ENCODE results near the gene PLCB1. TPM values are rescaled to one million over a fixed set of nuclear protein-coding genes. Genes with fewer than 3 reads are reported as not detected.

PLCB1 gene
- total and polyA plus RNA-seq, 2 donors (not counting 3 experiments of a cell fraction or from before 2014, with no cell fraction given): 10.2 to 53.4 TPM

DNA sequence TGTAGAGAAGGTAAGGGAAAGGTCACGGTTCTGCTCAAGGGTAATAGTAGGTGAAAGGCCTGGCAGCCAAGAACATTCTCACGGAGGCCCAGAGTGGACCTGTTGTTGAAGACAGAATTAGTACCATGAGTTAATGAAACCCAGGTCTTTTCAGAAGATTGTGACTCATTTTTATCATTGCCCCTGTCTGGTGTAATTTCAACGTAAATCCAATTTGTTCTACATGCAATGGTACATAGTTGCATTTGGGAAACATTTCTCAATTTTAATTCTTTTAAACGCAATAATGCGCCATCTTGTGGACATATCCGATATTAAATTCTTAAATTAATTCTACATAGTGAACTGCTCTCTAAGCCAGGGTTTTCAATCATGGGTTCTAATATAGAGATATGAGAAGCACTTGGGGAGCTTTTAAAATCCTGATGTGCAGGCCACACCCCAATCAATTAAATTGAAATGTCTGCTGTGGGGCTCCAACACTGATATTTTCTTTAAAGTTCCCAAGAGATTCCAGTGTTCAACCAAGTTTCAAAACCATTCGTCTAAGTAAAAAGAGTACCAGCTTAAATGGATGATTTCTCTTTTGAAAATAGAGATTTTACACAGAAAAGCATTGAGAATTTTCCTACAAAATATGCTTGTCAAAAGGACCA lies 257.4 kb downstream of the PLCB1 start:
- Histone ChIP-seq H3K36me3 (ENCODE audit: control insufficient read depth in 2 of 2, extremely low read depth in 1 of 2, insufficient read depth in 2 of 2, low read length in 2 of 2) (no peaks in the 10 kb centered on the region), H3K27ac (ENCODE audit: insufficient read depth, low read depth, low read length) (no peak overlapping the region), H3K4me1 (ENCODE audit: control insufficient read depth, extremely low read depth, insufficient read depth, low read length) (peaks cover 3% of the 10 kb centered on the region), H3K27me3 (ENCODE audit: control insufficient read depth in 2 of 2, insufficient read depth in 2 of 2, low read length in 2 of 2) (no peaks in the 10 kb centered on the region), H2AFZ (ENCODE audit: low read depth, low read length) (no peak overlapping the region), H4K20me1 (replicated peaks; ENCODE audit: control insufficient read depth, extremely low read depth, insufficient read depth, low read length) (no peaks in the 10 kb centered on the region), H3K9me3 (replicated peaks; ENCODE audit: control insufficient read depth, insufficient read depth, low read length) (no peaks in the 10 kb centered on the region), H3K4me2 (ENCODE audit: insufficient read depth, low read length) (no peak overlapping the region), H3K9ac (replicated peaks; ENCODE audit: extremely low read depth, insufficient read depth, low read length) (no peak overlapping the region), H3K4me3 (replicated peaks in 1 of 3; ENCODE audit: insufficient read depth in 1 of 3, low read depth in 1 of 3, low read length in 3 of 3) (no peak overlapping the region), H3K9me1 (replicated peaks; ENCODE audit: control insufficient read depth, extremely low read depth, insufficient read depth, low read length) (no peaks in the 10 kb centered on the region), H3K79me2 (ENCODE audit: control insufficient read depth, insufficient read depth, low read length) (no peaks in the 10 kb centered on the region)
- ChIA-PET POLR2A (no interaction called here), CTCF (interaction anchor here (0.6 to 6.8 kb wide), 16 partner anchors 10 to 453 kb away, joined by 3 to 75 read pairs (median 5); partner anchors contain the start of gene PLCB1)
- dilution Hi-C loops (cut with MboI; ENCODE audit: extremely low pct_ligation_motif_present, low sequenced_read_pairs) (no loop called here), intact Hi-C loops (cut with micrococcal nuclease) (loop anchor here (1.0 to 10.0 kb wide), 7 partner anchors 63 to 455 kb away; partner anchors contain the start of gene PLCB1)
- BruUV-seq (replicated peaks): no TSS peak
- DNase-seq (ENCODE audit: low read depth, low spot score): peak; percentile 61
- FAIRE-seq: peak; percentile 40
- TF ChIP-seq EZH2 (IDR thresholded peaks at IDR 0.05; ENCODE audit: borderline replicate concordance, low read depth, low read length, severe bottlenecking) (no peak), POLR2AphosphoS5 (IDR thresholded peaks at IDR 0.05; ENCODE audit: insufficient read depth, low read depth, low read length) (no peak), POLR2A (IDR thresholded peaks at IDR 0.05; ENCODE audit: low read depth, low read length) (no peak), MYC (IDR thresholded peaks at IDR 0.05; ENCODE audit: low read depth, low read length) (no peak), JUN (IDR thresholded peaks at IDR 0.05; ENCODE audit: borderline replicate concordance, insufficient read depth, insufficient read length, low read depth) (no peak)
- TF ChIP-seq, protein P1, sequence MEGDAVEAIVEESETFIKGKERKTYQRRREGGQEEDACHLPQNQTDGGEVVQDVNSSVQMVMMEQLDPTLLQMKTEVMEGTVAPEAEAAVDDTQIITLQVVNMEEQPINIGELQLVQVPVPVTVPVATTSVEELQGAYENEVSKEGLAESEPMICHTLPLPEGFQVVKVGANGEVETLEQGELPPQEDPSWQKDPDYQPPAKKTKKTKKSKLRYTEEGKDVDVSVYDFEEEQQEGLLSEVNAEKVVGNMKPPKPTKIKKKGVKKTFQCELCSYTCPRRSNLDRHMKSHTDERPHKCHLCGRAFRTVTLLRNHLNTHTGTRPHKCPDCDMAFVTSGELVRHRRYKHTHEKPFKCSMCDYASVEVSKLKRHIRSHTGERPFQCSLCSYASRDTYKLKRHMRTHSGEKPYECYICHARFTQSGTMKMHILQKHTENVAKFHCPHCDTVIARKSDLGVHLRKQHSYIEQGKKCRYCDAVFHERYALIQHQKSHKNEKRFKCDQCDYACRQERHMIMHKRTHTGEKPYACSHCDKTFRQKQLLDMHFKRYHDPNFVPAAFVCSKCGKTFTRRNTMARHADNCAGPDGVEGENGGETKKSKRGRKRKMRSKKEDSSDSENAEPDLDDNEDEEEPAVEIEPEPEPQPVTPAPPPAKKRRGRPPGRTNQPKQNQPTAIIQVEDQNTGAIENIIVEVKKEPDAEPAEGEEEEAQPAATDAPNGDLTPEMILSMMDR (IDR thresholded peaks at IDR 0.05; ENCODE audit: extremely low read depth in 1 of 2, insufficient read depth in 1 of 2, low read depth in 1 of 2, low read length in 2 of 2): peak; percentile 6 to 20
